Lower leg skin (tissue), 3 donors: ENCODE data around the gene ARHGEF10L.

Source experiments
- POLR2A ChIP-seq, 2 donors: fragments of 450-650 bp; IDR thresholded peaks; one replicate each; pipeline ENCODE4 v1.6.1; 2016 to 2017; ENCODE audit warnings: antibody characterized with exemption in 2 of 2, mild to moderate bottlenecking in 1 of 2, moderate library complexity in 1 of 2
- TF ChIP-seq, protein P1 (sequence below), 3 donors: fragments of 450-650 bp; IDR thresholded peaks; one replicate each; pipeline ENCODE4 v1.5.1; 2016; ENCODE audit warnings: antibody characterized with exemption in 3 of 3, mild to moderate bottlenecking in 3 of 3, moderate library complexity in 2 of 3

DNA sequence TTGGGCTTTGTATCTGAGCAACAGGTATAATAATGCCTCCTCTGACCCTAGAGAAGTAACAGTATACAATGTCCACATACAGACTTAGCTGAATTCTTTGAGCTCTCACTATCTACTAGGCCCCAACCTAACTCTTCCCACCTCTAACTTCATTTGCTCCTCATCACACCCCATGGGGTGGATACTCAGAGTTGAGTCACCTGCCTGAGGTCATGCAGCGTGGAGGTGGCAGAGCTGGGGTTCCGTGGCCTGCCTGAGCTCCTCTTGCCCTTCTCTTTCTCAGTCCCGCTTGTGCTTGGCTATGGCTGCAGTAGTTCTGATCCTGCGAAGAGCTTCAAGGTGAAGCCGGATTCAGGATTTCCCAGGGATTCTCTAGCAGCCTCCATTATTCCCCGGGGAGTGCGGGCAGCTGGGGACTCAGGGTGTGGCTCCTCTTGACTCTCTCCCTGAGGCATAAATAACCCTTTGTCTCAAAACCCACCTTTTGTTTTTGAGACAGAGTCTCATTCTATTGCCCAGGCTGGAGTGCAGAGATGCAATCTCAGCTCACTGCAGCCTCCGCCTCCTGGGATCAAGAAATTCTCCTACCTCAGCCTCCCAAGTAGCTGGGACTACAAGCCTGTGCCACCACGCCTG is 185.7 kb downstream of the ARHGEF10L start:
- TF ChIP-seq, protein P1, sequence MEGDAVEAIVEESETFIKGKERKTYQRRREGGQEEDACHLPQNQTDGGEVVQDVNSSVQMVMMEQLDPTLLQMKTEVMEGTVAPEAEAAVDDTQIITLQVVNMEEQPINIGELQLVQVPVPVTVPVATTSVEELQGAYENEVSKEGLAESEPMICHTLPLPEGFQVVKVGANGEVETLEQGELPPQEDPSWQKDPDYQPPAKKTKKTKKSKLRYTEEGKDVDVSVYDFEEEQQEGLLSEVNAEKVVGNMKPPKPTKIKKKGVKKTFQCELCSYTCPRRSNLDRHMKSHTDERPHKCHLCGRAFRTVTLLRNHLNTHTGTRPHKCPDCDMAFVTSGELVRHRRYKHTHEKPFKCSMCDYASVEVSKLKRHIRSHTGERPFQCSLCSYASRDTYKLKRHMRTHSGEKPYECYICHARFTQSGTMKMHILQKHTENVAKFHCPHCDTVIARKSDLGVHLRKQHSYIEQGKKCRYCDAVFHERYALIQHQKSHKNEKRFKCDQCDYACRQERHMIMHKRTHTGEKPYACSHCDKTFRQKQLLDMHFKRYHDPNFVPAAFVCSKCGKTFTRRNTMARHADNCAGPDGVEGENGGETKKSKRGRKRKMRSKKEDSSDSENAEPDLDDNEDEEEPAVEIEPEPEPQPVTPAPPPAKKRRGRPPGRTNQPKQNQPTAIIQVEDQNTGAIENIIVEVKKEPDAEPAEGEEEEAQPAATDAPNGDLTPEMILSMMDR (IDR thresholded peaks at IDR 0.05): no peak
- no peak for TF ChIP-seq POLR2A (IDR thresholded peaks at IDR 0.05)
